GM12878 (cell line): ENCODE data around the gene SLC27A5. TPM values are rescaled to one million over a fixed set of nuclear protein-coding genes. Genes with fewer than 3 reads are reported as not detected.

Source experiments
- ATF7 ChIP-seq: fragments of 450-650 bp; IDR thresholded peaks from 2 replicates; pipeline ENCODE4 v1.6.1; 2016; ENCODE audit warnings: low read depth, mild to moderate bottlenecking
- CBX3 ChIP-seq: fragments of 200-600 bp; sonication (generic); IDR thresholded peaks from 2 replicates; pipeline ENCODE4 v1.6.1; 2016; ENCODE audit warnings: low read depth, borderline replicate concordance
- CEBPB ChIP-seq, 2 experiments: fragments of 150-350 bp in 1 of 2; IDR thresholded peaks; 2 replicates each; pipeline ENCODE4 v1.6.1; 2012 to 2014; ENCODE audit warnings: low read depth in 2 of 2, low read length in 2 of 2, borderline replicate concordance in 1 of 2, inconsistent platforms in 1 of 2
- EP300 ChIP-seq, 2 experiments: fragments of 150-350 bp in 1 of 2; IDR thresholded peaks; 2 replicates each; pipeline ENCODE4 v1.6.1; 2011 to 2012; ENCODE audit warnings: low read depth in 2 of 2, low read length in 2 of 2, borderline replicate concordance in 1 of 2, improper control_type of control experiment in 1 of 2, inconsistent platforms in 1 of 2; ENCODE audit not compliant: control insufficient read depth in 1 of 2
- HDAC6 ChIP-seq: fragments of 200-600 bp; sonication (generic); IDR thresholded peaks from one replicate; pipeline ENCODE4 v1.8.0; 2017; ENCODE audit warnings: antibody characterized with exemption; ENCODE audit not compliant: unreplicated experiment
- HDGF ChIP-seq: fragments of 450-650 bp; IDR thresholded peaks from 2 replicates; pipeline ENCODE4 v1.6.1; 2016; ENCODE audit warnings: antibody characterized with exemption
- IKZF2 ChIP-seq, 2 experiments: fragments of 450-650 bp; IDR thresholded peaks; 2 replicates each; pipeline ENCODE4 v1.6.1; 2017; ENCODE audit warnings: mild to moderate bottlenecking in 2 of 2, moderate library complexity in 2 of 2
- IRF4 ChIP-seq: IDR thresholded peaks from 2 replicates; pipeline ENCODE4 v1.6.1; 2011; ENCODE audit warnings: low read depth, low read length
- MYC ChIP-seq: IDR thresholded peaks from 2 replicates; pipeline ENCODE4 v1.6.1; 2011; ENCODE audit warnings: mild to moderate bottlenecking, low read length, moderate library complexity, inconsistent platforms; ENCODE audit not compliant: insufficient read depth, insufficient replicate concordance, insufficient read length, severe bottlenecking
- NFIC ChIP-seq: IDR thresholded peaks from 2 replicates; pipeline ENCODE4 v1.6.1; 2012; ENCODE audit warnings: low read depth, mild to moderate bottlenecking, inconsistent platforms, low read length, moderate library complexity
- NR2C2 ChIP-seq: IDR thresholded peaks from 2 replicates; pipeline ENCODE4 v1.6.1; 2011; ENCODE audit warnings: borderline replicate concordance, low read depth; ENCODE audit not compliant: control insufficient read depth, insufficient read length
- PAX8 ChIP-seq: fragments of 450-650 bp; IDR thresholded peaks from 2 replicates; pipeline ENCODE4 v1.6.1; 2017; ENCODE audit warnings: mild to moderate bottlenecking, moderate library complexity
- RUNX3 ChIP-seq: IDR thresholded peaks from 2 replicates; pipeline ENCODE4 v1.6.1; 2012; ENCODE audit warnings: low read length, inconsistent platforms
- SIN3A ChIP-seq: IDR thresholded peaks from 2 replicates; pipeline ENCODE4 v1.6.1; 2012; ENCODE audit warnings: low read depth, low read length, improper control_type of control experiment
- SREBF2 ChIP-seq: IDR thresholded peaks from 2 replicates; pipeline ENCODE4 v1.6.1; 2012; ENCODE audit warnings: mild to moderate bottlenecking, low read length
- ZBED1 ChIP-seq: IDR thresholded peaks from 2 replicates; pipeline ENCODE4 v1.6.1; 2016; ENCODE audit warnings: borderline replicate concordance
- ZNF207 ChIP-seq: fragments of 450-650 bp; IDR thresholded peaks from 2 replicates; pipeline ENCODE4 v1.6.1; 2014; ENCODE audit warnings: antibody characterized with exemption, mild to moderate bottlenecking, borderline replicate concordance
- ZNF217 ChIP-seq: fragments of 450-650 bp; IDR thresholded peaks from 2 replicates; pipeline ENCODE4 v1.6.1; 2017; ENCODE audit warnings: antibody characterized with exemption, mild to moderate bottlenecking
- ZNF384 ChIP-seq: IDR thresholded peaks from 2 replicates; pipeline ENCODE4 v1.6.1; 2012; ENCODE audit warnings: low read depth, mild to moderate bottlenecking, low read length, improper control_type of control experiment, borderline replicate concordance
- polyA plus RNA-seq, 11 experiments: library from polyadenylated mRNA; depleted of rRNA in 4 of 11; unstranded in 6 of 11; stranded (reverse) in 5 of 11; fragments of >200 nt; fragmentation: Nextera tagmentation in 4 of 11; fragmentation: Illumina TruSeq in 1 of 11; extraction: Ambion mirVana in 4 of 11; extraction: Trizol in 1 of 11; gene quantifications; 1 replicate in 1 of 11; 2 replicates in 10 of 11; pipeline versions ENCODE4 v1.2.1 to v1.2.3, GENCODE V29; 2011 to 2016; ENCODE audit warnings: inconsistent platforms in 2 of 11, missing spikeins in 2 of 11, low read depth in 1 of 11
- total RNA-seq, 4 experiments: library from RNA; depleted of rRNA in 3 of 4; stranded (reverse); fragments of >200 nt in 3 of 4; fragmentation: Illumina TruSeq in 1 of 4; extraction: Trizol in 1 of 4; gene quantifications; 2 replicates each; pipeline versions ENCODE4 v1.2.1 to v1.2.3, GENCODE V29; 2013 to 2021
- TF ChIP-seq, protein P1 (sequence below): fragments of 450-650 bp; IDR thresholded peaks from 2 replicates; pipeline ENCODE4 v1.6.1; 2017; ENCODE audit warnings: mild to moderate bottlenecking, low read depth, inconsistent platforms; ENCODE audit not compliant: poor library complexity, severe bottlenecking
- TF ChIP-seq, protein P2 (sequence below): fragments of 450-650 bp; IDR thresholded peaks from 2 replicates; pipeline ENCODE4 v1.6.1; 2018; ENCODE audit warnings: mild to moderate bottlenecking, low read depth, moderate library complexity; ENCODE audit not compliant: partially characterized antibody
- TF ChIP-seq, protein P3 (sequence below): fragments of 450-650 bp; IDR thresholded peaks from 2 replicates; pipeline ENCODE4 v1.6.1; 2016; ENCODE audit warnings: mild to moderate bottlenecking
- TF ChIP-seq, protein P4 (sequence below): fragments of 150-350 bp; IDR thresholded peaks from 2 replicates; pipeline ENCODE4 v1.6.1; 2014; ENCODE audit warnings: mild to moderate bottlenecking, low read depth, low read length

Gene SLC27A5
- total and polyA plus RNA-seq, 10 of the 15 experiments (the other 5 are each of a cell fraction or from before 2014, with no cell fraction given): 21.2 to 127 (median 31.8) TPM

DNA sequence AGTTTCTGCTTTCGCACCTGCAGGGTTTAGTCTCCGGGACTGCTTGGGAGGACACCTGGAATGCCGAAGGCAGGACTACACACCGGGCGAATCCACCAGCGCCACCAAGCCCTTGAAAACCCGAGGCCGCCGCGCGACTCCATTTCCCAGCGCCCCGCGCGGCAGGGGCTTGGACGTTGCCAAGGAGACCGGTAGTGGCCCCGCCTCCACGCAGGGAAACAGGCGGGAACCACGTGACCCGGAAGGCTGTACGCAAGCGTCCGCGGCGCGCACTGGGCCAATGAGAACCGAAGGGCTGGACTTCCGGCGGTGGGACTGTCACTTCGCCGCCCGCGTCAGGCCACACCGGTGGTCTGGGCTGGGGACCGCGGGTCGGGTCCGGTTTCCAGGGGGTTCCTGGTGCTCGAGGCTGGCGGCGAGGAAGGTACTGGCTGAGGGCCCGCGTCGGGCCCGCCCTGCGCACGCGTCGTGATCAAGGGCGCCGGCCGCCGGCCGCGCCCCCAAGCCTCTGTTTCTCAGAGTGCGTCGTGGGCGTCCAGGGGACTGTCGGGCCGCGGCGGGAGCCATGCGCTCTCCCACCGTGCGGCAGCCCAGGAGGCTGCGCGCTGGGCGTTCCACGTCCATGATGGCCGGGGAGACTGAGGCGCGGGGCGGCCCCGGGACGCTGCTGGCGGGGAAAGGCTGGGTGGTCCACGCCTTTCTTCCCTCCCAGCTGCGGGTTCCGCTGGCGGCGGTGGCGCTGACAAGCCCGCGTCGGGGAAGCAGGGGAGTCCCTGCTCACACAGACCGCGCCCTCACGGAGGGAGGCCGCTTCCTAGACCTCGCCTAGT lies 44.8 kb downstream of the SLC27A5 start, which contains the start of gene ZNF324 (continued):
- TF ChIP-seq, protein P1, sequence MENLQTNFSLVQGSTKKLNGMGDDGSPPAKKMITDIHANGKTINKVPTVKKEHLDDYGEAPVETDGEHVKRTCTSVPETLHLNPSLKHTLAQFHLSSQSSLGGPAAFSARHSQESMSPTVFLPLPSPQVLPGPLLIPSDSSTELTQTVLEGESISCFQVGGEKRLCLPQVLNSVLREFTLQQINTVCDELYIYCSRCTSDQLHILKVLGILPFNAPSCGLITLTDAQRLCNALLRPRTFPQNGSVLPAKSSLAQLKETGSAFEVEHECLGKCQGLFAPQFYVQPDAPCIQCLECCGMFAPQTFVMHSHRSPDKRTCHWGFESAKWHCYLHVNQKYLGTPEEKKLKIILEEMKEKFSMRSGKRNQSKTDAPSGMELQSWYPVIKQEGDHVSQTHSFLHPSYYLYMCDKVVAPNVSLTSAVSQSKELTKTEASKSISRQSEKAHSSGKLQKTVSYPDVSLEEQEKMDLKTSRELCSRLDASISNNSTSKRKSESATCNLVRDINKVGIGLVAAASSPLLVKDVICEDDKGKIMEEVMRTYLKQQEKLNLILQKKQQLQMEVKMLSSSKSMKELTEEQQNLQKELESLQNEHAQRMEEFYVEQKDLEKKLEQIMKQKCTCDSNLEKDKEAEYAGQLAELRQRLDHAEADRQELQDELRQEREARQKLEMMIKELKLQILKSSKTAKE: no peak
- TF ChIP-seq IRF4: no peak
- no peak for TF ChIP-seq ZBED1
- TF ChIP-seq, protein P2, sequence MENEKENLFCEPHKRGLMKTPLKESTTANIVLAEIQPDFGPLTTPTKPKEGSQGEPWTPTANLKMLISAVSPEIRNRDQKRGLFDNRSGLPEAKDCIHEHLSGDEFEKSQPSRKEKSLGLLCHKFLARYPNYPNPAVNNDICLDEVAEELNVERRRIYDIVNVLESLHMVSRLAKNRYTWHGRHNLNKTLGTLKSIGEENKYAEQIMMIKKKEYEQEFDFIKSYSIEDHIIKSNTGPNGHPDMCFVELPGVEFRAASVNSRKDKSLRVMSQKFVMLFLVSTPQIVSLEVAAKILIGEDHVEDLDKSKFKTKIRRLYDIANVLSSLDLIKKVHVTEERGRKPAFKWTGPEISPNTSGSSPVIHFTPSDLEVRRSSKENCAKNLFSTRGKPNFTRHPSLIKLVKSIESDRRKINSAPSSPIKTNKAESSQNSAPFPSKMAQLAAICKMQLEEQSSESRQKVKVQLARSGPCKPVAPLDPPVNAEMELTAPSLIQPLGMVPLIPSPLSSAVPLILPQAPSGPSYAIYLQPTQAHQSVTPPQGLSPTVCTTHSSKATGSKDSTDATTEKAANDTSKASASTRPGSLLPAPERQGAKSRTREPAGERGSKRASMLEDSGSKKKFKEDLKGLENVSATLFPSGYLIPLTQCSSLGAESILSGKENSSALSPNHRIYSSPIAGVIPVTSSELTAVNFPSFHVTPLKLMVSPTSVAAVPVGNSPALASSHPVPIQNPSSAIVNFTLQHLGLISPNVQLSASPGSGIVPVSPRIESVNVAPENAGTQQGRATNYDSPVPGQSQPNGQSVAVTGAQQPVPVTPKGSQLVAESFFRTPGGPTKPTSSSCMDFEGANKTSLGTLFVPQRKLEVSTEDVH: no peak
- TF ChIP-seq CEBPB (IDR thresholded peaks at IDR 0.05; ENCODE audit: borderline replicate concordance in 1 of 2, low read depth in 2 of 2, low read length in 2 of 2): no peak
- TF ChIP-seq ZNF384: no peak; the same call in 1 of the 2 replicates
- TF ChIP-seq ATF7: no peak
- TF ChIP-seq, protein P3, sequence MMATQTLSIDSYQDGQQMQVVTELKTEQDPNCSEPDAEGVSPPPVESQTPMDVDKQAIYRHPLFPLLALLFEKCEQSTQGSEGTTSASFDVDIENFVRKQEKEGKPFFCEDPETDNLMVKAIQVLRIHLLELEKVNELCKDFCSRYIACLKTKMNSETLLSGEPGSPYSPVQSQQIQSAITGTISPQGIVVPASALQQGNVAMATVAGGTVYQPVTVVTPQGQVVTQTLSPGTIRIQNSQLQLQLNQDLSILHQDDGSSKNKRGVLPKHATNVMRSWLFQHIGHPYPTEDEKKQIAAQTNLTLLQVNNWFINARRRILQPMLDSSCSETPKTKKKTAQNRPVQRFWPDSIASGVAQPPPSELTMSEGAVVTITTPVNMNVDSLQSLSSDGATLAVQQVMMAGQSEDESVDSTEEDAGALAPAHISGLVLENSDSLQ: peak; percentile 82
- no peak for TF ChIP-seq RUNX3
- TF ChIP-seq CBX3: no peak
- no peak for TF ChIP-seq EP300 (IDR thresholded peaks at IDR 0.05; ENCODE audit: borderline replicate concordance in 1 of 2, control insufficient read depth in 1 of 2, low read depth in 2 of 2, low read length in 2 of 2)
- peak; percentile 66 for TF ChIP-seq ZNF207
- TF ChIP-seq NR2C2: no peak
- TF ChIP-seq, protein P4, sequence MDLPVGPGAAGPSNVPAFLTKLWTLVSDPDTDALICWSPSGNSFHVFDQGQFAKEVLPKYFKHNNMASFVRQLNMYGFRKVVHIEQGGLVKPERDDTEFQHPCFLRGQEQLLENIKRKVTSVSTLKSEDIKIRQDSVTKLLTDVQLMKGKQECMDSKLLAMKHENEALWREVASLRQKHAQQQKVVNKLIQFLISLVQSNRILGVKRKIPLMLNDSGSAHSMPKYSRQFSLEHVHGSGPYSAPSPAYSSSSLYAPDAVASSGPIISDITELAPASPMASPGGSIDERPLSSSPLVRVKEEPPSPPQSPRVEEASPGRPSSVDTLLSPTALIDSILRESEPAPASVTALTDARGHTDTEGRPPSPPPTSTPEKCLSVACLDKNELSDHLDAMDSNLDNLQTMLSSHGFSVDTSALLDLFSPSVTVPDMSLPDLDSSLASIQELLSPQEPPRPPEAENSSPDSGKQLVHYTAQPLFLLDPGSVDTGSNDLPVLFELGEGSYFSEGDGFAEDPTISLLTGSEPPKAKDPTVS: no peak
- TF ChIP-seq SREBF2: no peak
- TF ChIP-seq IKZF2 (IDR thresholded peaks at IDR 0.05): no peak
- no peak for TF ChIP-seq PAX8
- no peak for TF ChIP-seq MYC
- TF ChIP-seq ZNF217: no peak
- peak; percentile 36; the same call in 1 of the 2 replicates for TF ChIP-seq HDGF
- TF ChIP-seq HDAC6: no peak
- TF ChIP-seq SIN3A: peak; percentile 73; the same call in 1 of the 2 replicates
- TF ChIP-seq NFIC: no peak
